ENCODE data around the gene CALD1. TPM values are rescaled to one million over a fixed set of nuclear protein-coding genes. Genes with fewer than 3 reads are reported as not detected.
A peak's percentile ranks its signal among the peaks of the same experiment; 100 is the strongest.

Gene CALD1
- total RNA-seq, 4 donors from 2014 or later = 32.3 to 462 (median 98.4) TPM

- H3K4me1 ChIP-seq = peaks cover 0 to 34% (median 0%) of the 10 kb centered on the region in 3 donors
- H3K36me3 ChIP-seq = peaks cover 0 to 44% (median 0%) of the 10 kb centered on the region in 3 donors
- no peaks in the 10 kb centered on the region for H3K9me3 ChIP-seq
- intact Hi-C loops (cut with DNase I) = no loop called here
- TF ChIP-seq POLR2A (IDR thresholded peaks at IDR 0.05) = no peak
- no peak for TF ChIP-seq CTCF (IDR thresholded peaks at IDR 0.05)
- no peaks in the 10 kb centered on the region for H3K27me3 ChIP-seq
- H3K4me3 ChIP-seq = no peak overlapping the region
- H3K27ac ChIP-seq = peak overlapping the region; percentile 29 to 79 (median 76)
- DNase-seq = no peak
- WGBS, 2 donors = 73% methylated on average over 3 of the region's 3 CpGs
These were observed 154.1 kb downstream of the CALD1 start for GRCh38 chr7:134933460-134934068.

- DNase-seq = no peak
- 62 to 80% methylated on average over 2 of the region's 2 CpGs for WGBS, 2 donors
- TF ChIP-seq POLR2A (IDR thresholded peaks at IDR 0.05) = no peak
- TF ChIP-seq CTCF (IDR thresholded peaks at IDR 0.05) = no peak
- H3K27me3 ChIP-seq = no peaks in the 10 kb centered on the region
- peak overlapping the region in 2 of 4 donors; percentile 47 to 79 for H3K27ac ChIP-seq
- H3K4me1 ChIP-seq = peaks cover 0 to 34% (median 0%) of the 10 kb centered on the region in 3 donors
- intact Hi-C loops (cut with DNase I) = no loop called here
- H3K36me3 ChIP-seq = peaks cover 0 to 36% (median 0%) of the 10 kb centered on the region in 3 donors
- H3K4me3 ChIP-seq = no peak overlapping the region
- no peaks in the 10 kb centered on the region for H3K9me3 ChIP-seq
These were observed 156.3 kb downstream of the CALD1 start for GRCh38 chr7:134935701-134936100.

- DNase-seq = no peak
- intact Hi-C loops (cut with DNase I) = no loop called here
These were observed 157.6 kb downstream of the CALD1 start for GRCh38 chr7:134936893-134937510.

GRCh38 chr7:134938141-134938540, 158.7 kb downstream of the CALD1 start:
- H3K27me3 ChIP-seq = no peaks in the 10 kb centered on the region
- peaks cover 0 to 43% (median 0%) of the 10 kb centered on the region in 3 donors for H3K4me1 ChIP-seq
- no peak overlapping the region for H3K4me3 ChIP-seq
- TF ChIP-seq POLR2A (IDR thresholded peaks at IDR 0.05) = no peak
- DNase-seq = no peak
- intact Hi-C loops (cut with DNase I) = no loop called here
- no peaks in the 10 kb centered on the region for H3K9me3 ChIP-seq
- peak overlapping the region in 2 of 4 donors; percentile 47 to 79 for H3K27ac ChIP-seq
- H3K36me3 ChIP-seq = peaks cover 0 to 31% (median 0%) of the 10 kb centered on the region in 3 donors
- WGBS, 2 donors = 87 to 88% methylated on average over 4 of the region's 4 CpGs

More at GRCh38 chr7:134936893-134937510, 157.6 kb downstream of the CALD1 start:
- Histone ChIP-seq H3K36me3 (peaks cover 0 to 34% (median 0%) of the 10 kb centered on the region in 3 donors), H3K4me1 (peaks cover 0 to 42% (median 0%) of the 10 kb centered on the region in 3 donors), H3K27me3 (no peaks in the 10 kb centered on the region), H3K27ac (peak overlapping the region in 2 of 4 donors; percentile 47 to 79), H3K4me3 (no peak overlapping the region), H3K9me3 (no peaks in the 10 kb centered on the region)
- TF ChIP-seq POLR2A (IDR thresholded peaks at IDR 0.05) = no peak
- TF ChIP-seq CTCF (IDR thresholded peaks at IDR 0.05) = no peak
- WGBS, 2 donors = 60% methylated on average over 3 of the region's 3 CpGs

GRCh38 chr7:134939136-134939535, 159.7 kb downstream of the CALD1 start:
- no peak for DNase-seq
- Histone ChIP-seq H3K4me1 (peaks cover 0 to 40% (median 0%) of the 10 kb centered on the region in 3 donors), H3K36me3 (peaks cover 0 to 26% (median 0%) of the 10 kb centered on the region in 3 donors), H3K4me3 (no peak overlapping the region), H3K27ac (peak overlapping the region in 2 of 4 donors; percentile 31 to 36), H3K27me3 (no peaks in the 10 kb centered on the region), H3K9me3 (no peaks in the 10 kb centered on the region)
- whole genome bisulfite sequencing, 2 donors = 65 to 76% methylated on average over 4 of the region's 4 CpGs
- TF ChIP-seq POLR2A (IDR thresholded peaks at IDR 0.05) (no peak), CTCF (IDR thresholded peaks at IDR 0.05) (no peak)
- intact Hi-C loops (cut with DNase I) = no loop called here
